Measurements from ENCODE around the gene TEAD4.

The TEAD4 gene

GRCh38 chr12:3003357-3003992, 44.3 kb downstream of the TEAD4 start:
- no peak for DNase-seq

GRCh38 chr12:3004655-3005565, 45.7 kb downstream of the TEAD4 start:
- no peak for DNase-seq

- DNase-seq, result no peak
Measured at GRCh38 chr12:3005736-3006135, 46.5 kb downstream of the TEAD4 start.

- DNase-seq, result no peak
Measured at GRCh38 chr12:3009780-3010179, 50.6 kb downstream of the TEAD4 start.

GRCh38 chr12:3010214-3010930, 51.2 kb downstream of the TEAD4 start:
- no peak for DNase-seq

- no peak for DNase-seq
Measured at GRCh38 chr12:3012786-3013185, 53.6 kb downstream of the TEAD4 start.

- no peak for DNase-seq
Measured at GRCh38 chr12:3014641-3015040, 55.4 kb downstream of the TEAD4 start.

- no peak for DNase-seq
Measured at GRCh38 chr12:3015356-3015755, 56.2 kb downstream of the TEAD4 start.

- DNase-seq, result no peak
Measured at GRCh38 chr12:3016191-3016590, 57.0 kb downstream of the TEAD4 start.

- no peak for DNase-seq
Measured at GRCh38 chr12:3017281-3017680, 58.1 kb downstream of the TEAD4 start.

GRCh38 chr12:3018284-3019004, 59.2 kb downstream of the TEAD4 start:
- DNase-seq, result no peak

GRCh38 chr12:3019005-3019680, 59.9 kb downstream of the TEAD4 start:
- no peak for DNase-seq

- no peak for DNase-seq
Measured at GRCh38 chr12:3020399-3020798, 61.2 kb downstream of the TEAD4 start.

GRCh38 chr12:3020850-3021435, 61.7 kb downstream of the TEAD4 start:
- DNase-seq, result no peak

GRCh38 chr12:3022411-3022810, 63.2 kb downstream of the TEAD4 start:
- no peak for DNase-seq

GRCh38 chr12:3022961-3023360, 63.8 kb downstream of the TEAD4 start:
- DNase-seq, result no peak

GRCh38 chr12:3028108-3028507, 68.9 kb downstream of the TEAD4 start:
- no peak for DNase-seq

- DNase-seq, result no peak
Measured at GRCh38 chr12:3030821-3031429, 71.7 kb downstream of the TEAD4 start.

- no peak for DNase-seq
Measured at GRCh38 chr12:3032161-3032560, 73.0 kb downstream of the TEAD4 start.

GRCh38 chr12:3032770-3033538, 73.8 kb downstream of the TEAD4 start:
- no peak for DNase-seq

GRCh38 chr12:3033539-3033867, 74.3 kb downstream of the TEAD4 start:
- DNase-seq, result no peak
